ENCODE measurements around the gene EMX1. TPM values are rescaled to one million over a fixed set of nuclear protein-coding genes. Genes with fewer than 3 reads are reported as not detected.
A peak's percentile ranks its signal among the peaks of the same experiment; 100 is the strongest.

Gene EMX1
- total and polyA plus RNA-seq, 2 of the 13 experiments (the other 11 are each of a cell fraction or from before 2014, with no cell fraction given), result 0.62 to 4.9 TPM

DNA sequence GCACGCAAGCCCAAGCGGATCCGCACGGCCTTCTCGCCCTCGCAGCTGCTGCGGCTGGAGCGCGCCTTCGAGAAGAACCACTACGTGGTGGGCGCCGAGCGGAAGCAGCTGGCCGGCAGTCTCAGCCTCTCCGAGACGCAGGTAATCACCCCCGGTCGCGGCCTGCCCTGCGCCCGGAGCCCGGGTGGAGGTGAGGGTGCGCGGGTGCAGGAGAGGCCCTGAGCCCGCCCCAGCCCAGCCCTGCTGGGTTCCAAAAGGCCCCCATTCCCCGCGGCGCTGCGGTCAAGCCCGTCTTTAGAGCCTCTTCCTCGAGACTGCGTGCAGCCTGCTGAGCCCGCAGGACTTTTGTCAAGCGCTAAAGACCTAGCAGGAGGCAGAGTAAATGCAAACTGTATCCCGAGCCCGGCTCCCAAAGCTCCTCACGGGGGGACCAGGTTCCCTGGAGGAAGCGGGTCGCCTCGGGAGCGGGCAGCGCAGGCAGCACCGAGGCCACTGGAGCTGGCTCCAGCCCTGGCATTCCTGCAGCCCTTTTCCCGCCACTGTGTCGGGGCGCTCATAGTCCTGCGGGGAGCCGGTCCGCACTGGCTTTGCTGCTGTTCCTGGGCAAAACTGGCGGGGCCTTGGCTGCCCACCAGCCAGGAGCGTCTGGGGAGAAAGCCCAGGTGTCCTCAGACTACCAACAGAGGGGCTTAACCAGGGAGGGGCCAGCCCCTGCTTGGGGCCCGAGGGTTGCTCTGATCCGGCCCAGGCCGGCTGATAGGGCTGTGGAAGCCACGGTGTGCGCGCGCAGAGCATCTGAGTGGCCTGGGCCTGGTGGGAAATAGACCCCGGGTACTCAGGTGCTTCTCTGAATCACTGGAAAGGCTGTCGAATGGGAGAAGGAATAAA lies 7.3 kb downstream of the EMX1 start (continued):
- TF ChIP-seq, protein P1, sequence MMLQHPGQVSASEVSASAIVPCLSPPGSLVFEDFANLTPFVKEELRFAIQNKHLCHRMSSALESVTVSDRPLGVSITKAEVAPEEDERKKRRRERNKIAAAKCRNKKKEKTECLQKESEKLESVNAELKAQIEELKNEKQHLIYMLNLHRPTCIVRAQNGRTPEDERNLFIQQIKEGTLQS (CRISPR knock-in tag; IDR thresholded peaks at IDR 0.05), result no peak
- TF ChIP-seq TP53 (CRISPR knock-in tag; conservative IDR thresholded peaks at IDR 0.05) (no peak), MYC (CRISPR knock-in tag; IDR thresholded peaks at IDR 0.05; ENCODE audit: borderline replicate concordance) (no peak), PRMT3 (CRISPR knock-in tag; IDR thresholded peaks at IDR 0.05; ENCODE audit: borderline replicate concordance, low read depth) (no peak), CHD4 (IDR thresholded peaks at IDR 0.05; ENCODE audit: borderline replicate concordance, low read length) (no peak), KDM6A (CRISPR knock-in tag; IDR thresholded peaks at IDR 0.05; ENCODE audit: low read depth) (no peak), HIVEP1 (CRISPR knock-in tag; IDR thresholded peaks at IDR 0.05) (no peak), ZEB1 (IDR thresholded peaks at IDR 0.05; ENCODE audit: insufficient replicate concordance, low read depth) (no peak), ZNF335 (CRISPR knock-in tag; IDR thresholded peaks at IDR 0.05) (no peak), TEAD3 (CRISPR knock-in tag; optimal IDR thresholded peaks at IDR 0.05; ENCODE audit: borderline replicate concordance) (no peak), ZNF367 (CRISPR knock-in tag; IDR thresholded peaks at IDR 0.05; ENCODE audit: borderline replicate concordance) (no peak), FOXA1 (IDR thresholded peaks at IDR 0.05) (no peak), FOXA1 (CRISPR knock-in tag; IDR thresholded peaks at IDR 0.05) (no peak), SNAPC2 (CRISPR knock-in tag; IDR thresholded peaks at IDR 0.05) (no peak), KLF13 (CRISPR knock-in tag; IDR thresholded peaks at IDR 0.05) (no peak), AGO2 (optimal IDR thresholded peaks at IDR 0.05; ENCODE audit: low read depth, low read length) (peak; percentile 24), DNMT1 (CRISPR knock-in tag; IDR thresholded peaks at IDR 0.05) (no peak), ZNF484 (CRISPR knock-in tag; IDR thresholded peaks at IDR 0.05; ENCODE audit: borderline replicate concordance, low read depth) (no peak), PTBP1 (IDR thresholded peaks at IDR 0.05; ENCODE audit: low read depth, low read length, poor library complexity, severe bottlenecking) (no peak), NCOA5 (CRISPR knock-in tag; IDR thresholded peaks at IDR 0.05) (no peak), ZFP82 (CRISPR knock-in tag; IDR thresholded peaks at IDR 0.05; ENCODE audit: borderline replicate concordance) (no peak), HES4 (CRISPR knock-in tag; IDR thresholded peaks at IDR 0.05; ENCODE audit: borderline replicate concordance) (0 out of 2 replicates have a peak, but pooled peaks have one; percentile 38), ADNP (CRISPR knock-in tag; IDR thresholded peaks at IDR 0.05) (no peak)
- TF ChIP-seq, protein P2, sequence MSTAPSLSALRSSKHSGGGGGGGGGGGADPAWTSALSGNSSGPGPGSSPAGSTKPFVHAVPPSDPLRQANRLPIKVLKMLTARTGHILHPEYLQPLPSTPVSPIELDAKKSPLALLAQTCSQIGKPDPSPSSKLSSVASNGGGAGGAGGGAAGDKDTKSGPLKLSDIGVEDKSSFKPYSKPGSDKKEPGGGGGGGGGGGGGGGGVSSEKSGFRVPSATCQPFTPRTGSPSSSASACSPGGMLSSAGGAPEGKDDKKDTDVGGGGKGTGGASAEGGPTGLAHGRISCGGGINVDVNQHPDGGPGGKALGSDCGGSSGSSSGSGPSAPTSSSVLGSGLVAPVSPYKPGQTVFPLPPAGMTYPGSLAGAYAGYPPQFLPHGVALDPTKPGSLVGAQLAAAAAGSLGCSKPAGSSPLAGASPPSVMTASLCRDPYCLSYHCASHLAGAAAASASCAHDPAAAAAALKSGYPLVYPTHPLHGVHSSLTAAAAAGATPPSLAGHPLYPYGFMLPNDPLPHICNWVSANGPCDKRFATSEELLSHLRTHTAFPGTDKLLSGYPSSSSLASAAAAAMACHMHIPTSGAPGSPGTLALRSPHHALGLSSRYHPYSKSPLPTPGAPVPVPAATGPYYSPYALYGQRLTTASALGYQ (CRISPR knock-in tag; IDR thresholded peaks at IDR 0.05), result no peak
- TF ChIP-seq, protein P3, sequence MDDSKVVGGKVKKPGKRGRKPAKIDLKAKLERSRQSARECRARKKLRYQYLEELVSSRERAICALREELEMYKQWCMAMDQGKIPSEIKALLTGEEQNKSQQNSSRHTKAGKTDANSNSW (CRISPR knock-in tag; IDR thresholded peaks at IDR 0.05; ENCODE audit: borderline replicate concordance), result no peak
- TF ChIP-seq, protein P4, sequence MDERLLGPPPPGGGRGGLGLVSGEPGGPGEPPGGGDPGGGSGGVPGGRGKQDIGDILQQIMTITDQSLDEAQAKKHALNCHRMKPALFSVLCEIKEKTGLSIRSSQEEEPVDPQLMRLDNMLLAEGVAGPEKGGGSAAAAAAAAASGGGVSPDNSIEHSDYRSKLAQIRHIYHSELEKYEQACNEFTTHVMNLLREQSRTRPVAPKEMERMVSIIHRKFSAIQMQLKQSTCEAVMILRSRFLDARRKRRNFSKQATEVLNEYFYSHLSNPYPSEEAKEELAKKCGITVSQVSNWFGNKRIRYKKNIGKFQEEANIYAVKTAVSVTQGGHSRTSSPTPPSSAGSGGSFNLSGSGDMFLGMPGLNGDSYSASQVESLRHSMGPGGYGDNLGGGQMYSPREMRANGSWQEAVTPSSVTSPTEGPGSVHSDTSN (CRISPR knock-in tag; IDR thresholded peaks at IDR 0.05), result no peak
- TF ChIP-seq, protein P5, sequence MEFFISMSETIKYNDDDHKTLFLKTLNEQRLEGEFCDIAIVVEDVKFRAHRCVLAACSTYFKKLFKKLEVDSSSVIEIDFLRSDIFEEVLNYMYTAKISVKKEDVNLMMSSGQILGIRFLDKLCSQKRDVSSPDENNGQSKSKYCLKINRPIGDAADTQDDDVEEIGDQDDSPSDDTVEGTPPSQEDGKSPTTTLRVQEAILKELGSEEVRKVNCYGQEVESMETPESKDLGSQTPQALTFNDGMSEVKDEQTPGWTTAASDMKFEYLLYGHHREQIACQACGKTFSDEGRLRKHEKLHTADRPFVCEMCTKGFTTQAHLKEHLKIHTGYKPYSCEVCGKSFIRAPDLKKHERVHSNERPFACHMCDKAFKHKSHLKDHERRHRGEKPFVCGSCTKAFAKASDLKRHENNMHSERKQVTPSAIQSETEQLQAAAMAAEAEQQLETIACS (CRISPR knock-in tag; IDR thresholded peaks at IDR 0.05), result no peak

All from HepG2 (cell line).